DOHH2 (cell line): Measurements from ENCODE around the gene LIFR.

Source experiments
- EZH2phosphoT487 ChIP-seq: fragments of 200-600 bp; sonication (generic); IDR thresholded peaks from 2 replicates; pipeline ENCODE4 v1.6.1; 2017; ENCODE audit warnings: borderline replicate concordance, mild to moderate bottlenecking, antibody characterized with exemption, low read length, moderate library complexity, mixed read lengths
- TF ChIP-seq, protein P1 (sequence below): fragments of 200-600 bp; sonication (generic); IDR thresholded peaks from one replicate; pipeline ENCODE4 v1.5.1; 2014; ENCODE audit warnings: antibody characterized with exemption, mild to moderate bottlenecking, low read depth, low read length; ENCODE audit not compliant: poor library complexity, severe bottlenecking

DNA sequence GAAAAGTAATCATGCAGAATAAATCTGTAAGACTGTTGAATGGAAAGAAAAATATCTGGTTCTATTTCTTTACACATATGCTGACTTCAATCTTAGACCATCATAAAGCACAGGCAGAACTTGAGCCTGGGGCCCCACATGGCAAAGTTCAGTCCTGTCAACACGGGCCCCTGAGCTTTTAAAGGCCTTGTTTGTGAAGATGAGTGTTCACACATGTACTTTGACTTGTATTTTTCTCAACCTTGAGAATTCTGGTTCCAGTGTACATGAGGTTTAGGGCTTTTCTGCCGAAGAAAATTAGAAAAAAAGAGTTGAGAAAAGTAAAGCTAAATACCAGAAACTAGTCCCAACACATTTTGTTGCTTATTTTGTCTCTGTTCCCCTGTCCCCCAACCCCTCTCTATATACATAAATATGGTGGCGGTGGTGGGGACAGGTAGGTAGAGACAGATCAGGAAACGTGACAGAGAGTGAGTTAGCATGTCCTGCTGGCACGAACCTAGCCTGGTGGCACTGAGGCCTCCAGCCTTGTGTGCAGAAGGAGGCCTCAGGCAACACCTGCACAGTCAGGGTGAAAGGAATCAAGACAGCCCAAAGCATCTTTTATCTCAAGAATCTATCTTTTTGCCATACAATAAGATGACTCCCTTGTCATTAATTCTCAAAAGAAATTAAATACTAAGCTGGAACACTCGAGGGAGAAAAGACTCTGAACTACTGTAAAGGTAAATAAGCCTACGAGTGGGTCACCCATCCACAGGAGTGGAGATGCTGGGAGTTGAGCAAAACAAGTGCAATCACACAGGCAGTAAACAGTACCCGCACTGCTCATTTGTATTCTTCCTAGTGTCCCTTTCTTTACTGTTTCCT lies 22.9 kb downstream of the LIFR start:
- TF ChIP-seq, protein P1, sequence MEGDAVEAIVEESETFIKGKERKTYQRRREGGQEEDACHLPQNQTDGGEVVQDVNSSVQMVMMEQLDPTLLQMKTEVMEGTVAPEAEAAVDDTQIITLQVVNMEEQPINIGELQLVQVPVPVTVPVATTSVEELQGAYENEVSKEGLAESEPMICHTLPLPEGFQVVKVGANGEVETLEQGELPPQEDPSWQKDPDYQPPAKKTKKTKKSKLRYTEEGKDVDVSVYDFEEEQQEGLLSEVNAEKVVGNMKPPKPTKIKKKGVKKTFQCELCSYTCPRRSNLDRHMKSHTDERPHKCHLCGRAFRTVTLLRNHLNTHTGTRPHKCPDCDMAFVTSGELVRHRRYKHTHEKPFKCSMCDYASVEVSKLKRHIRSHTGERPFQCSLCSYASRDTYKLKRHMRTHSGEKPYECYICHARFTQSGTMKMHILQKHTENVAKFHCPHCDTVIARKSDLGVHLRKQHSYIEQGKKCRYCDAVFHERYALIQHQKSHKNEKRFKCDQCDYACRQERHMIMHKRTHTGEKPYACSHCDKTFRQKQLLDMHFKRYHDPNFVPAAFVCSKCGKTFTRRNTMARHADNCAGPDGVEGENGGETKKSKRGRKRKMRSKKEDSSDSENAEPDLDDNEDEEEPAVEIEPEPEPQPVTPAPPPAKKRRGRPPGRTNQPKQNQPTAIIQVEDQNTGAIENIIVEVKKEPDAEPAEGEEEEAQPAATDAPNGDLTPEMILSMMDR = no peak
- TF ChIP-seq EZH2phosphoT487 = no peak
